A204.1 (cell line): ENCODE measurements around the gene DNAL1.
"Not testable (repeated sequence)": the region's sequence is repeated elsewhere in the genome, so short reads cannot be mapped to it uniquely, and the experiment has no call there.

Source experiments
- FAIRE-seq: peaks from 2 replicates; lab custom pipeline; 2012; peaks lifted over from hg19 to GRCh38; lab: Jason Lieb, UNC

Gene DNAL1

DNA sequence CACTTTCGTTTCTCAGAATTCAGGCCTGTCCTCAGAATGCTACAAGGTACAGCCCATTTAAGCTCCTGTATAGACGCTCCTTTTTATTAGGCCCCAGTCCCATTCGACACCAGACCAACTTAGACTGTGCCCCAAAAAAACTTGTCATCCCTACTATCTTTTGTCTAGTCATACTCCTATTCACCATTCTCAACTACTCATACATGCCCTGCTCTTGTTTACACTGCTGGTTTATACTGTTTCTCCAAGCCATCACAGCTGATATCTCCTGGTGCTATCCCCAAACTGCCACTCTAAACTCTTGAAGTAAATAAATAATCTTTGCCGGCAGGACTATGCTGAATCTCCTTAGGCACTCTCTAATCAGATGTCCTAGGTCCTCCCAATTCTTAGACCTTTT, 63.3 kb downstream of the DNAL1 start:
- not testable (repeated sequence) for FAIRE-seq

DNA sequence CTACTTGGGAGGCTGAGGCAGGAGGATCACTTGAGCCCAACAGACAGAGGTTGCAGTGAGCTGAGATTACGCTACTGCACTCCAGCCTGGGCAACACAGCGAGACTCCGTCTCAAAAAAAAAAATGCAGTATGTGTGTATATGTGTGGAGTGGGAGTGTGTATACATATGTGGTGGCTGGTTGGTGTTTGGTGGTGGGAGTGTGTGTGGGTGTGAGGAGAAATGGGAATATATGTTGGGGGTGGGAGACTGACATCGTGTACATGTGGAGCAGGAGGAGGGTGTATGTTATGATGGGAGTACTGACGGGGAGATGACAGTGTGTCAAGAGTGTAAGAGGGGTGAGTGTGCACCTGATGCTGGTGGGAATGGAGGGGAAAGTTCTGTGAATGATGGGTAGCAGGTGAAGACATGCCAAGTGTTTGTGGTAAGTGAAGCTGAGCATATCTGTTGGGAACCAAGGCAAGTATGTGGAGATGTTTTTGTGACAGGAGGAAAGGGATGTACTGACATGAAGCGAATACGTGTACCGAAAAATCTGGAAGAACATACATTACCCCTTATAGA, 65.2 kb downstream of the DNAL1 start:
- FAIRE-seq = no peak

- no peak for FAIRE-seq
These were observed 66.0 kb downstream of the DNAL1 start for GRCh38 chr14:73710737-73711136.

GRCh38 chr14:73712071-73712506, 67.3 kb downstream of the DNAL1 start:
- FAIRE-seq = no peak

DNA sequence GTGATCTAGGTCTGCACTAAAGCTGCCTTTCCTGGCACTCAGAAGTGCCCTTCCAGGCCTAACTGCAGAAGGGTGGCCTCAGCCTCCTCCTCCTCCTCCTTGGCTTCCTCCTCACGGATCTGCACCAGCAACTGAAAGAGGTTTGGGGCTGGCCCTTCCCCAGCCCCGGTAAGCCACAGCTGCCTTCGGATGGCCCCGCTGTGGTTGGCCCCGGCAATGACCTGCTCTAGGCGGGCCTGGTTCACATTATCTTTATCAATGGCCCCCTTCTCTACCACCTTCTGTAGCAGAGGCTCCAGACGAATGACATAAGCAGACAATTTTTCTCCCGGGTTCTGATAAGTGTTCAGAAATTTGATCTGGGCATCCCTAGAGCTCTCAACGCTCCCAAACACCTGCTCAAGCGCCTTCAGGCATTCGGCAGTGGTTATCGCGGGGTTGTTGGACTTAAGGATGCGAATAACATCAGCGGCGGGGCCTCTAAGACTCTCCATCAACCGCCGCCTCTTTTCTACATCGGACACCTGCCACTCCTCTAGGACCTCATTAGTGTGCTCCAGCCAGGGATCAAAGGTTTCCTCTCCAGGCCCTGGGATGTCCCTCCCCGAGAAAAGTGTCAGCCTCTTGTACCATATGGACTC, 67.9 kb downstream of the DNAL1 start:
- no peak for FAIRE-seq

DNA sequence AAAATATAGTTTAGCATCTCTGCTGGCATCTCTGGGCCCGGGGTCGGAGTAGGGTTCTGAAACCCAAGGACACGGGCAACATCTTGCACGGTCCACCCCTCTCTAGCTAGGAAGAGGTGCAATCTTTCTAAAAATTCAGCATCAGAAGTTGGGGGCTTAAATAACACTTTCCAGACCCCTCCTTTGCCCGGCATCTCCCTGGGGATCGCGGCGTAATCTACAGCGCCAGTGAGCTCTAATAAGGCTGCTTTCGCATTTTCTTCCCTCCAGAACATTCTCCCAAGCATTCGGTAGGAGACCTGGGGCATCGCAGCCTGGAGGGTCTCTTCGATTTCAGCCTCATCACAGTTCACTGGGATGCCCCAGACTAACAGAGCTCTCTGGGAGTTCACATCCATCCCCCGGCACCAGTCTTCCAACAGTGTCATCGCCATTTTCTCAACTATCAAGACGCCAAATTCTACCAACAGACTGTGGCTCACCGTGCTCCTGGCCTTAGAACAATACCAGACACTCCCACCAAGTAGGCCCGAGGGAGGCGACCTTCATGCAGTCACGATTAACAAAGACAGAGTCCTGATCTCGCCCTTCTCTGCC, 68.5 kb downstream of the DNAL1 start:
- FAIRE-seq = no peak

DNA sequence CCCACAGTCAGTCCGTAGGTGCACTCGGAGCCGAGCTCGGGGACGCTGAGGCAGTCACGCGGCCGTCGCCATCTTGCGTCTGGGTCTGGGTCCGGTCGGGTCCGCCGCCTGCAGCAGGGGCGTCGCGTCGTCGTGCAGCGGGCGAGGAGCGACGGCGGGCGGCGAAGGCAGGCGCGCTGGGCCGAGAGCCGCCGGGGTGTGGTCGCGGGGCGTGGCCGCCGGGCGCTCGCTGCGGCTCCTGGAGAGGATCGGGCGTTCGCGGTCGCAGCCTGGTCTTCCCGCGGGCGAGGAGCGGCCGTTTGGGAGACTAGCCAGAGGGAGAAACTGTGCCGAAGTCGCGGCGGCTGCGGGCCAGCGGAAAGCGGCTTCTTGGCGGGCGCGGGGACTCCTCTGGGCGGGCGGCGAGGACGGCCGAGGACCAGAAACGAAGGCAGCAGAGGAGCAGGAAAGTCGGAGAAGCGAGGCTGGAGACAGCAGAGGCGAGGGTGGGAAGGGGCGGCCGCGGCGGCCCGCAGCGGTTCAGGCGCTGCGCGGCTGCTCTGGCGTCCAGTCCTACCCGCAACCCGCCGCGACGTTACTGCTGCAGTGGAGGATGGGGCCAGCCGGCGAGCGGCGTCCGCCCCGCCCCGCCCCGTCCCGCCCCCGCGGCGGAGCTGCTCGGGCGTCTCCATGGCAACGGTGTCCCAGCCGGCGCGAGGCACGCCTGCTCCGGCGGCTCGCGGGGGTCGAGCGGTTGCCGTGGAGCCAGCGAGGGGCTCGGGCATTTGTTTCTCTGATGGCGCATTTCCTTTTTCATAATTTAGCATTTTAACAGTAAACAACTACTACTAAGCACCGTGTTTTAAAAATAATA, 69.2 kb downstream of the DNAL1 start, which contains the start of gene PNMA1:
Gene PNMA1, minus strand, starts transcription at position 582 of the 853 bp plus-strand sequence. CDS start 745 bp downstream, outside the sequence.
- no peak for FAIRE-seq

DNA sequence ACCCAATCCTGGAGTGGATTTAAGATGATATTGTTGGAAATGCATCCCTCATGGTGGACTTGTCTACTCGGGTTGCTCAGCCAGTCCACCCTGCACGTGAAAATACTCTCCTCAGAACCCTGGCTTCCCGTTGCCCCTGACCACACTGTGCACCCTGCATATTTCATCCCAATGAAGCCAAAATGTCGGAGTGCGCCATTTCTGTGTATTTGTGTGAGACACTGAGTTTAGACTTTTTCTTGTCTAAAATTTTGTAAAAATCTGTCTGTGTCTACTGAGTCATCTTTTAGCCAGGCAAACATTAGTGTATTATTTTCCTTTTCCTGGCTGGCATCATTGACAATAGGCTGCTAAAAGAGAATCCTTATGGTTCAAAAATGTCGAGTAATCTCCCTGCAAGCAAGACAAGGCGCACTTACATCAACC, 69.9 kb downstream of the DNAL1 start:
- FAIRE-seq = no peak

- FAIRE-seq = no peak
These were observed 70.9 kb downstream of the DNAL1 start for GRCh38 chr14:73715707-73716106.

GRCh38 chr14:73717266-73717665, 72.5 kb downstream of the DNAL1 start:
- no peak for FAIRE-seq

DNA sequence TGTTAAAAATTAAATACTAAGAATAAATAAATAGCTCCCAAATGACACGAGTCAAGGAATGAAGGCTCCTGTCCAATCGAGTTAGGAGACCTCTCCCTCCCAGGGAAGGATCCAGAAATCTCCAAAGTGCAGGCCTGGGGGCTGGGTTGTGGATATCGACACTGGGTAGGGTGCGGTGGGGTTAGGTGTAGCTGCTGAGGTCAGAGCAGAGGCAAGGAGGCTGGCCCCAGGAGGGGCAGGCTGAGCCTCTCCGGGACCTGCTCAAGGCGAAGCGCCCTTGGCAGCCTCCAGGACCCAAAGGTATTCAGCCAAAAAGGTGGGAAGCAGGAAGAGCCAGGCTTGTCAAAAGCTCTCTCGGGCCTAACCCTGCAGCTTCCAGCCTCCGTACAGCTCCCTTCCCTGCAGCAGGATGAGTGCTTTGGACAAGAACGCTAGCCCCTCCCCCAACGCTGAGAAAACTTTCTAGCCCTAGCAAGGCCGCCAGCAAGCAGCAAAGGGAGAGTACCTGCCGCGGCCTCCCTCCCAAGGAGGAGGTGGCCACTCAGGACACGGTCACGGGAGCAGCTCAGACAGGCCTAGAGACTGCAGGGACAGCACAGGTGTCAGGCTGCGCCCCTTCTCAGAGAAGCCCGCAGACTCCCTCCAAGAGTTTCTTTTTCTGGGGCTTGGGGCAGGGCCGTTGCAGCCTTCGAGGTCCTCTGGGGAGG, 73.1 kb downstream of the DNAL1 start:
- FAIRE-seq = no peak

DNA sequence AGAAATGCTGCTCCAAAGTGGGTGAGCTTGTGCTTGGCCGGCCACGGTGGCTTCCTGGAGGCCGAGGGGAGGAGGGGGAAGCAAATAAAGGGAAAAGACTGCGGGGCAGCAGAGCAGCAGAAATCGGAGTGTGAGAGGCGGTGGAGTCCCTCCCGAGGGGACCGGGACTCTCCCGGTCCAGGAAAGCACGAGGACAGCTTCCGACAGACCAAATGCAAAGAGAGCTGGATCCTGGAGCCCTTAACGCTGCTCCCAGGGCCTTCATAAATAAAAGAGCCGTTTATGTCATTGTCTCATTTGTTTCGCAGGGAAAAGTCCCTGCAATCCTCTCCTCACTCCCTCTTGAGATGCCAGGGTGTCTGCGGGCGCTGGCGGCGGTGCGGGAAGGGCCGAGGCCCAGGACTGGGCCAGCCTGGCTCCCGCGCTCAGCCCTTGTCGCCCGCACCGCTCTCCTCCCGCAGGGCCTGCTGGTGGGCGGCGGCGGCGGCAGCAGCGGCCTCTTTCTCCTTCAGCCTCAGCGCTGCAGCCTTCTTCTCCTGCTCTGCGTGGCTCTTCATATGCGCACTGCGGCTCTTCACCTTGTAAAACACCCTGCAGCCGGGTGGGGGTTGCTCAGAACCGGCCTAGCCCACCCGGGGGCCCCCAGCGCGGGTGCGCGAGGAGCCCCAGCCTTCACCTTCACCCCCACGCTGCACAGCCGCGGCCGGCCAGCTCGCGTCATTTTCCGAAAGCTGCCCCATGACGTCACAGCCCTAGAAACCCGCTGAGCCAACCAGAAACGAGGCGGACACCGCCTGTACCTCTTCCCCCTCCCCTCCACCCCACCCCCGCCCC, 73.8 kb downstream of the DNAL1 start:
- no peak for FAIRE-seq

GRCh38 chr14:73719361-73719760, 74.6 kb downstream of the DNAL1 start:
- no peak for FAIRE-seq

- FAIRE-seq = no peak
These were observed 75.0 kb downstream of the DNAL1 start for GRCh38 chr14:73719791-73720190.

DNA sequence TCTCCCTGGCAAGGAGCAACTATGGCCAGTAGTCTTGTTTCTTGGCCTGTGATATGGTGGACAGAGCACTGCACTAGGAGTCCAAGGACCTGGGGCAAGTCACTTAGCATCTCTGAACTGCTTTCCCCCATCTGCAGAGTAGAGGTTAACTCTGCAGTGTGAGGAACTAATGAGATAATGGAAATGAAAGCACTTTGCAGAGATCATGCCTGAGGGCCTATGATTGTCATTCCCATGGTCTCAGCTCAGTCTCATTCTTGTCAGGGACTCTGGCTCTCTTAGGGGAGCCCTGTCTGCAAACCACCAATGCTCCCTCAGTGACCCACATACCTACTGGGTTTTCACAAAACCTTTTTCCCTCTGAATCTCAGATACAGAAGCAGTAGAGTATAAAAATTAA, 75.8 kb downstream of the DNAL1 start:
- FAIRE-seq = no peak

DNA sequence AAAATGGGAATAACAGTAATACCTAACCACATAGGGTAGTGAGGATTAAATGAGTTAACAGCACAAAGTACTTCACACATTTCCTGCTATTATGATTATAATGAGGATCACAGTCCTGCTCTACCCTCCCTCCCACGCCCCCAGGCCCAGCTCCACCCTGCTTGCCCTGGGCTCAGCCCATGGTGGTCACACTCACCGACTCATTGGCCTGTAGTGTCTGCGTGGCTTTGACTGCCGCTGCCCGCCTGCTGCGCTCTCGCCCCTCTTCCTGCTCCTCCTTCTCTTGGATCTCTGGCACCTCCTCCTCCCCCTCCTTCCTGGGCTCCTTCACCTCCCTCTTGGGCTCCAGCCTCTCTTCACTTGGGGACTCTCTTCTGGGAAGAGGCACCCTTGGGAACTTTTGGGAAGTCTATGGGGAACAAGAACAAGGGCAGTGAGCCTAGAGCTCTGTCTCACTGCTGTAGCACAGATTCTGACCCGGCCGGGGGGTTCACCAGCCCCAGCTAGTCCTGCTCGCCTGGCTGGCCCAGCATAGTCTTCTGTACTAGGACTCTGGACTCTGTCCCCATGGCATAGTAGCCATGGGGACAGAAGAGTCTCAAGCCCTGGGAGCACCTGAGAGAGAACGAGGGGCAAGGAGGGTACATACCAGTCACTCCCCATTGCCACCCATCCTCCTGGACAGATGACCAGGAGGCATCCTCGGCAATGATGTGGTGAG, 76.5 kb downstream of the DNAL1 start:
- no peak for FAIRE-seq

DNA sequence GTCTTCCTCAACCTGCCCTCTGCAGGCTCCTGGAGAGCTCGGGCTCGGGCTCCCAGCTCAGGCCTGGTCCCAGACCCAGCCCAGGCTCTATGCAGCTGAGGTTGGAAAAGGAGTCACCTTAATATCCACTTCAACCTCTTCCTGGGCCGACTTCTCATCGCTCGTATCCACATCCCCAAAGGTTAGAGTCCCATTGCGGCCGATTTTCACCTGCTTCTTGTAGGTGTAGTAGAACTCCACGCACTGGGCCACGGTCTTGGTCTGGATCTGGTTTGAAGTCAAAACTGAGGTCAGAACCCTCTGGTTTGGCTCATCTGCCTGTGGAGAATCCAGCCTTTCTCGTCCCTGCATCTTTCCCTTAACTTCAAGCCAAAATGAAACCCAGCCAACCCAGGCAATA, 77.8 kb downstream of the DNAL1 start:
- FAIRE-seq = no peak

GRCh38 chr14:73723406-73723796, 78.6 kb downstream of the DNAL1 start:
- FAIRE-seq = no peak

- FAIRE-seq = no peak
These were observed 79.2 kb downstream of the DNAL1 start for GRCh38 chr14:73723797-73724661.

DNA sequence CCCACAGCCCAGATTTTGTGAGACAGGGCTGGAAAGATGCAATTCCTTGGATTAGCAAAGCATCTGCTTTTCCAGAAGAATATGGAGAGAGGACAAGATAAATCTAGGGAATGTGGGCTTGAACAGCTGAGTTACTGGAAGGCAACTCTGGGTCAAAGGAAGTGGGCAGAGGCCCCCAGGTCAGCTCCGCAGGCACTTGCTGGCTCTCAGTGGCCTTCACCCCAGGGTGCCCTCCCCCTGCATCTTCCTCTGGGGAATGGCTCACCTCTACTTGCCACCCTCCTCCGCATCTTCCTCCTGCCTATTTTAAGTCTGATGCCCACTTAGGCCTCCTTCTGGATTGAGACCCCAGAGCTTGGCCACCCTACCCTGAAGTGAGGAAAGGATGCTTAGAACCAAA, 79.9 kb downstream of the DNAL1 start:
- FAIRE-seq = no peak
